HG03439 (cell line): Measurements from ENCODE around the gene IMPDH1.
A peak's percentile ranks its signal among the peaks of the same experiment; 100 is the strongest.

Source experiments
- ATAC-seq: cut with Tn5 transposase; IDR thresholded peaks from one replicate; pipeline ENCODE4 v1.9.1; 2021; ENCODE audit warnings: mild to moderate bottlenecking, moderate library complexity; ENCODE audit not compliant: unreplicated experiment

The IMPDH1 gene

DNA sequence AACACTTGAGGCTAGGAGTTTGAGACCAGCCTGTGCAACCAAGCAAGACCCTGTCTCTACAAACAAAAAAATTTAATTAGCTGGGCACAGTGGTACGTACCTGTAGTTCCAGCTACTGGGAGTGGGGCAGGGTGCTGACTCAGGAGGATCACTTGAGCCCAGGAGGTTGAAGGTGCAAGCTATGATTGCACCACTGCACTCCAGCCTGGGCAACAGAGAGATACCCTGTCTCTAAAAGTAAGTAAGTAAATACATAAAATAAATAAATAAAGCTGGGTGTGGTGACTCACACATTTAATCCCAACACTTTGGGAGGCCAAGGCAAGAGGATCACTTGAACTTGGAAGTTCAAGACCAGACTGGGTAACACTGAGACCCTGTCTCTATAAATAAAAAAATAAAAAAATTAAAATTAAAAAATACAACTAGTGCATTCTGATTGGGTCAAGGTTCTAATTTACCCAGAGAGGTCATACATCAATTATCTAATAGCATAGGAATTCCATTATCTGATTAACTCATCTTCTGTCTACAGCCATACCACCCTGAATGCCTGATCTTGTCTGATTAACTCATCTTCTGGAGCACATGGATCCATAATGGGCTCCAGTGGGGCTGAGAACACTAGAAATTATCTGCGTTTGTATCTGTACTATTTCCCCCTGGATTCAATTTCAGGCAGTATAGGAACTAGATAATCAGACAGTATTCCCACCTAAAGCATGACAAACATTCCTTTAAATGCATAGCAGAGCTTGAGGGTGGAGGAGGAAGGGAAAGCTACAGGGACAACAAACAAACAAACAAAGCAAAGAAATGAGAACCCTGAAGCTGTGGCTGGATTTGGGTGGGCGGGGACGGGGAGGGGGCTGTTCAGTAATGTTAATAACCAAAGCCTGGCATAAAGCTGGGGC is 24.9 kb upstream of the IMPDH1 start:
- no peak for ATAC-seq

DNA sequence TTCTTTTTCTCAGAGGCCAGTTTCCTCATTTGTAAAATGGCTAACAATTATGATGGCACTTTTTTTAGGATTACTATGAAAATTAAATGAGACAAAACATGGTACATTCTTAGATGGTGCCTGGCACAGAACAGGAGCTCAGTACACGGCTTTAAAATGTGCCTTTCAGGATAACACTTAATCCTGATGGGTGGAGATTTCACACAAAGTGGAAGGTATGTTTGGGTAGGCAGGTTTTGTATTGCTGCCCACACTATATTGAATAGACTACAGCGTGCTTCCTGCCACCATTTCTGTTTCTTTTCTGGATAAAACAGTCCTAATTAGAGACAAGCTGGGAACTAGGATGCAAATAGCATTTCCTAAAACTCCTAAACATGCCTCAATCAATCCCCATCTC is 22.0 kb upstream of the IMPDH1 start:
- no peak for ATAC-seq

DNA sequence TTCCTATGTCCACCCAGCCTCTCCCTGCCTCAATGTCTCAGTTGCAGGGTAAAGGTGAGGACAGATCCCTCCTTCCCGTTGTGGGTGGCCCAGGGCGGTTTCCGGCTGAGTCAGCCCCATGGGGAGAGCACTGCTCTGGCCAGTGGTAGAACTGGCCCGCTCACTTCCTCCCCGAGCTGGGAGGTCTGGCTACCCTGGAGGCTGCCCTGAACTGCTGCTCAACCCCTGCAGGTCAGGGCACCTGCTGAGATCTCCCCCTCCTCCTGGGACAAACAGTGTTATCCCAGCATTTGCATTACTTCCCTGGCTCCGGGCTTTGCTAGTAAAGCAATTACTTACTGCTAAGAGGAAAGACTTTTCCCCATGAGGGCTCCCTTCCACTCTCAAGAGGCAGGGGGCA is 21.4 kb upstream of the IMPDH1 start:
- no peak for ATAC-seq

DNA sequence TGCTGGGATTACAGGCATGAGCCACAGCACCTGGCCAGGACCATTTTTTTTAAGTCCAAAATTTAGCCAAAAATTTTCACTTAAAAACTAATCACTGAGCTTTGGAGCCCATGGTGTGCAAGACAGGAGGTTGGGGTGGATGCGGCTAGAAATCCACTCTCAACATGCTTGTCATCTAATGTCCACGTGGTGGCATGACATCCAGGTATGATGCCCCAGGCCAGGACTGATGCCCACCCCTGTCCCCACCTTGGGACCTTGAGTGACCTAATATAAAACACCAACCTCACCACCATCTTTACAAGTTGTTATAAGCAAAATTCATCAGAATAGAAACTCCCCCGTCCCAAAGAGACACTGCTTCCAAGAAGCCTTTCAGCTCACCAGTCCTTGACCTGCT is 20.4 kb upstream of the IMPDH1 start:
- no peak for ATAC-seq

DNA sequence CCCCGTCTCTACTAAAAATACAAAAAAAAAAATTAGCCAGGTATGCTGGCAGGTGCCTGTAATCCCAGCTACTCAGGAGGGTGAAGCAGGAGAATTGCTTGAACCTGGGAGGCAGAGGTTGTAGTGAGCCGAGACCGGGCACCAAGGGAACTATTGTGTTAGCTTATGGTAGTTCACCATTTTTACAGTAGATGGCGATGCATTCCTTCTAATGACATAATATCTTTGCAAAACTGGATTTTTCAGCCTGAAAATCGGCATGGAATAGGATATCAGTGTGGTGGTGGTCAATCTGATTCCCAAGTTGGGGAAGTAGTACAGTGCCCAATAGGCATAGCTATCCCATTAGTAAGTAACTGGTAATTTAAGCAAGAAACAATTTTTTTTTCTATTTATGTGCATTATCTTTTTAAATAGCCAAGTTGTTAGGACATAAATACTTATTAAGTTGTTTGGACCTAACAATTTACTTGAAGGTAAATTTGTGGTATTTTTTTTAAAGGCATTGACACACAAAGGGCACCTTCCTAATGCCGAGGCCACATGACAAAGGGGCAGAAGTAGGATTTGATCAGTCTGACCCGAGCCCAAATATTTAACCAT is 17.6 kb upstream of the IMPDH1 start:
- ATAC-seq, result no peak

DNA sequence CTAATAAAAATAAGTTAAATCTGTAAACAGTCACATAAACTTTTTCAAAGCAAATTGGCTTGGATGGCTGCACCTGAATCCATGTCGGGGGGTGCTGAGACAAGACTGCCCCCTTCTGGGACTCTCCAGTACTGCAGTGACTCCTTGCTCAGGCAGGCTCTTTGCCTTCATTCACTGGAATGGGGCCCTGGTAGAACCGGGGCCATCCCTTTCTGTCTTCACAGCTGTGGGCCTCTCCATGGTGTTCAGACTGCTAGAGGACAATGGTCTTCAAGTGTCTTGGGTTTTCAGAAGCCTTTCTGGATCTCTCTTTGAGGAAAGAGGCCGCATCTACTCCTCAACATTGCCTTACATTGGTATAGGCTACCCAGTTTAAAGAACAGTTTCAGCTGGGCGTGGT is 16.1 kb upstream of the IMPDH1 start:
- no peak for ATAC-seq

DNA sequence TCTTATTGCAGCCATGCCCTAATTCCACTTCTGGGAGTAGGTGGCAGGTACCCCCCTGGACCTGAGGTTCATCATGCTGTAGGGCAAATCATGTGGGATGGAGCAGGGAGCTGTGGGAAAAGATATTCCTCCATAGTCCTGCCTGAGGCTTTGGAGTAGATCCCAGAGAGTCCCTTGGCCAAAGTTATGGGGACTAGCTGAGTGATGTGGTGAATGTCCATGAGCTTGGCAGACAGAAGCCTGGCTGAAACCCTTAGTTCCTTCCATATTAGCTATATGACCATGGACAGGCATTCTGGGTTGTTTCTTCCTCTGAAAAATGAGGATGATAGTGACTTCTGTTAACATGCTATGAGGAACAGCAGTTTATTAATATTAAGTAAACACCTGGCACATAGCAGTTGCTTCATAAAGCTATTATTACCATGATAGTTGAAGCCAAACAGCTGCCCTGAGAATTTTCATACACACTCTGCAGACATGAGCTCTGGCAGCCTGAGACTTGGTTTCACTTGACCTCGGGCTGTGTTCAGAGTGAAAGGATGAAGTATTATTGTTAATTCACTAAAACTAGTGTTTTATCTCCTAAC is 15.0 kb upstream of the IMPDH1 start:
- ATAC-seq, result no peak

DNA sequence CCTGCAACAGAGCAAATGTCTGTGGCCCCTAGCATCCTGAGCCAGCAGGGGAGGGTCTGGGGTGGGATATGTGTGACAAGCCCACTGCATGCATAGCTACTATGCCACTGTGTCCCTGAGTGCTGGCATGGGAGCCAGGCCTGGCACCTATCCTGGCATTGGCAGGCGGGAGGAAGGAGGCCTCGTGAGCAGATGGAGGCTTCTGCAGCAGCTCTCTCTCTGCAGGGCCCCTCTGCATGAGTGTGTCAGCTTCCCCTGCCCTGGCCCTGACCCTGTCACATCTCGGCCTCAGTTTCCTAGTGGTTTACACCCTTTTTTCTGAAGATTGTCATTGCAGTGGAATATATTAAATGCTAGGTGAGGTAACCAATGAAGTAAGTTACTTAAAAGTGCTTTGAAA is 13.1 kb upstream of the IMPDH1 start:
- ATAC-seq, result no peak

DNA sequence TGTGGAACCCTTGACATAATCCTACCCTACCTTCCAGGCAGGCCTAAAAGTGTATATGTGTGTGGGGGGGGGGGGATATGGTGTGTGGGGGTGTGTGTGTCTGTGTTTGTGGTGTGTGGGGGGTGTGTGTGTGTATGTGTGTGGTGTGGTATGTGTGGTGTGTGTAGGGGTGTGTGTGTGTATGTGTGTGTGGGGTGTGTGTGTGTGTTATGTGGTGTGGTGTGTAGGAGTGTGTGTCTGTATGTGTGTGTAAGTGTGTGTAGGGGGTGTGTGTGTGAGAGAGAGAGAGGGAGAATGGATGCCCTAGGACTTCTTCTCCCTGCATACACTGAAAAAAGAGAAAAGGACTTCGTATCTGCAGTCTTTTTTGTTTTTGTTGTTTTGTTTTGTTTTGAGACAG is 12.3 kb upstream of the IMPDH1 start:
- no peak for ATAC-seq

DNA sequence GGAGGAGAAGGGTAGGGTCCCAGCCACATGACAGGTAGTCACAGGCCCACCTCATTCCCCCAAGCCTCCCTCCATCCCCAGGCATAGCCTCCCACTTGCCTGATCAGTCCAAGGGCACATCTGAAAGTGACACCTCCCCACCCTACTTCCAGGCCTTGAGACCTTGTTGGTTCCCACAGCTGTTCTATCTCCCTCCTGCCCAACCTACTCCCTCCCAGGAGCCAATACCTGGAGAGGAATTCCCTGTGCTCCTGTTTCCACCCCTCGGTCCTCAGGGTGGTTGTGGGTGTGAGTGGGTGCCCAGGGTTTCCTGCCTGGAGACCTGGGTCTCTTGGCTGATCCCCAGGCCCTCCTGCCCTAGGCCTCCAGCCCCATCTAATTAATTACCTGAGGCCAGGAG is 11.6 kb upstream of the IMPDH1 start:
- ATAC-seq, result no peak

DNA sequence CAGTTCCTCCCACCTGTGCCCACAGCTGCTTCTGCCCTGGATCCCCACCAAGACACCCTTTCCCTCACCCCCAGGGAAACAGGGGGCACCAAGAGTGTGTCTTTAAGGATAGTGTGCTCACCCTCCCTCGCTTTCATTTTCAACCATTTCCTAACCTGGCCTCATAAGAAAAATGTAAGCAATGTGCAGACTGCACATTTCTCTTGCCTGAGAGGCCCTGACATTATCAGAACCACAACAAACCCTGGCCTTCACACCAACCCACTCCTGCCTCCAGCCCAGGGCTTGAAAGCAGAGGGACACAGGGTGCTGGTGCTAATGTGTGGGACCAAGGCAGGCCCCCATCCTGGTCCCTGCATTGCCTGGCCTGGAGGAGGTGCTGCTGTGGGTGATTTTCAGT is 11.0 kb upstream of the IMPDH1 start:
- no peak for ATAC-seq

DNA sequence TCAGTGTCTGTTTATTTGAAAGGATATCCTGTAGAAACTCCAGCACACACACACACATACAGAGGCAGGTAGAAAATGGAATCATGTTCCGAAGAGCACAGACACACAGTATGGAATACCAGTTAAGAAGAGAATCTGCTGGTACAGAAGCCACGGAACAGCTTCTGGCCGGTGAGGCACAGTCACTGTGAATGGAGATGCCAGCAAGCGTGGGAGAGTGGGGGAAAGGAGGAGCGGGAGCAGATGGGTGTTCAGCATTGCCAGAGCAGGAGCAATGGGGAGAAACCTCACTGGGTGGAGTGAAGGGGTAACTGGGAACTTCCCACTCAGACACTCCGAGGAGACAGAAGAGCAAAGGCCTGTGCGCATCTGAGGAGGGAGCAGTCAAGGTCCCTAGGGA is 9.5 kb upstream of the IMPDH1 start:
- ATAC-seq, result no peak

DNA sequence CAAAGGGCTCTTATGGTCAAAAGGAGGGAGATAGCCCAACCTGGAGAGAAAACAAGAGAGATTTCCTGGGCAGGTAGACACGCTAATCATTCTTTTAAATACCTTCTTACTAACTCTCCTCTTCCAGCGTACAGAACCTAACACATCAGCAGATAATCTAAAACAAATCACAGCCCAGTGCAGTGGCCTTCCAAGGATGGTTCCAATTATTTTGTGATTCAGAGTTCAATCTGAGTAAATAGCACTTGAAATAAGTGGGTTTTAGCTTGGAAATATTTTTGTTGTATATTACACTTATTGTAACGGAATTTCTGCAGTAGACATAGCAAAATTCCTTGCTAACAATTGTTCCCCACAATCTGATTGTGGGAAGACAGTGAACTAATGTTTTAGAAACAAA is 7.3 kb upstream of the IMPDH1 start:
- no peak for ATAC-seq

DNA sequence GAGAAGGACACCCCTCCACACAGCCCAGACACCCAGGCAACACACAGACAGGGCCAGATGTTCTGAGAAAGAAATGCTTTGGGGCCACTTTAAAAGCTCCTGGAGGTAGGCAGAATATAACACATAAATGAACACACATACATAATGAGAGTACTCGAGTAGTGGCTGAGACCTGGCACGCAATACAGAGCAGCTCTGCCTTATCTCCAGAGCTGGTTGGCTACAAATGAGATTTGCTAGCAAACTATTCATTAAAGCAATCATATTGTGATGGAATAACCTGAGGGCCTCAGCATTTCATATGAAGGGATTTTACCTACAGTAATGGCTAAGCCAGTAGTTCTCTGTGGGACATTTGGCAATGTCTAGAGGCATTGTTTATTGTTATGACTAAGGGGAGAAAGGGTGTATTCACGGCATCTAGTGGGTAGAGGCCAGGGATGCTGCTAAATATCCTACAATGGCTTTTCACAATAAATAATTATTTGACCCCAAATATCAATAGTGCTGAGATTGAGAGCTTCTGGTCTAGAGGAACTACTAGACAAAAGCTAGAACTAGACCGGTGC is 5.5 kb upstream of the IMPDH1 start:
- ATAC-seq, result no peak

DNA sequence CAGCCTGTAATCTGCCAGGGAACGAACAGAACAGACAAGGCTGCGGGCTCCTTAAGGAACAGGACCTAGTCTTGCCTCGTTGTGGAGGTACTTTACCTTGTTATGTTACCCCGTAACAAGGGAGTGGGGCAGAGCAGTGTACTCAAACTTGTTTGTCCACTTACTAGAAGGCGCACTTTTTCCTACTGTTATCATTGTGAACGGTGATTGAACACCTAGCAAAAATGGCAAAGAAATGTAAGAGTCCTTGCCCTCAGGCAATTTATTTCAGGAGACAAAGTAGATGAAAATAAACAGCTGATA is 620 bp upstream of the IMPDH1 start:
- ATAC-seq, result peak; percentile 1

DNA sequence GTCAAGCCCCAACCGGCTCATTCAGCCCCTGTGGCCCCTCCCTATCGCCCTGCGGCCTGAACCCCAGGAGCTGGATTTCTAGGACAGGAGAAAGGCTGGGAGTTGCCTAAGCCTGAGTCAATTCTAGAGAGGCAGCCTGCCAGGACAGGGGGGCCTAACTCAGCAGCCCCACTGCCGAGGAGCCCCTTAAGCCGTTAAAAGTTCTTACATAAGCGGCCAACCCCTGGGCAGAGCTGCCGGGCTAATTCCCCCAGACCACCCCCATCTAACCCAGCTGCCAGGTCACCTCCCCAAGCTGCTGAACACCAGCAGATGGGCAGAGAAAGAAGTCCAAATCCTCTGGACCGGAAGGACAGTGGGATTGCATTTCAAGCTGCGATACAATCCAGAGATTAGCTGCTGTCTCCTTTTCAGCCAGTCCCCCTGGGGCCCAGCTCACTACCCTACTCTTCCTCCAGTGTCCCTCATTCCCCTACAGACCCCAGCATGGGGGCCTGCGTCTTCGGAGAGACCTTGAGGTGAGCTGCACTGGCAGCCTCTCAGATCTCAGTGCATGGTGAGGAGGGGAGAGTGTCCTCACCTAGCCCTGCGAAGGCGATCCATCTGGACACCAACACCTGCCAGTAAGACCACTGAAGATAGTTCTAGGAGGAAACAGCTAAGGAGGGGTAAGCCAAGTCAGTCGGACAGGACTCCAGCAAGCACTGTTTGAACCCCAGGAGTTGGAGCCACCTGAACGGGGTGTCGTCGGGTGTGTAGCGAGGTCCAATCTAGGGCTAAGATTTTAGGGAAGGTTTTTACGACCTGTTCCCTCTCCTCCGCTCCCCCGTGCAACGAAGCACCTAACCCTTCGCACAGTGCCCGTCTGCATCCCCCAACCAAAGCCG is 830 bp downstream of the IMPDH1 start:
- peak; percentile 0 for ATAC-seq

DNA sequence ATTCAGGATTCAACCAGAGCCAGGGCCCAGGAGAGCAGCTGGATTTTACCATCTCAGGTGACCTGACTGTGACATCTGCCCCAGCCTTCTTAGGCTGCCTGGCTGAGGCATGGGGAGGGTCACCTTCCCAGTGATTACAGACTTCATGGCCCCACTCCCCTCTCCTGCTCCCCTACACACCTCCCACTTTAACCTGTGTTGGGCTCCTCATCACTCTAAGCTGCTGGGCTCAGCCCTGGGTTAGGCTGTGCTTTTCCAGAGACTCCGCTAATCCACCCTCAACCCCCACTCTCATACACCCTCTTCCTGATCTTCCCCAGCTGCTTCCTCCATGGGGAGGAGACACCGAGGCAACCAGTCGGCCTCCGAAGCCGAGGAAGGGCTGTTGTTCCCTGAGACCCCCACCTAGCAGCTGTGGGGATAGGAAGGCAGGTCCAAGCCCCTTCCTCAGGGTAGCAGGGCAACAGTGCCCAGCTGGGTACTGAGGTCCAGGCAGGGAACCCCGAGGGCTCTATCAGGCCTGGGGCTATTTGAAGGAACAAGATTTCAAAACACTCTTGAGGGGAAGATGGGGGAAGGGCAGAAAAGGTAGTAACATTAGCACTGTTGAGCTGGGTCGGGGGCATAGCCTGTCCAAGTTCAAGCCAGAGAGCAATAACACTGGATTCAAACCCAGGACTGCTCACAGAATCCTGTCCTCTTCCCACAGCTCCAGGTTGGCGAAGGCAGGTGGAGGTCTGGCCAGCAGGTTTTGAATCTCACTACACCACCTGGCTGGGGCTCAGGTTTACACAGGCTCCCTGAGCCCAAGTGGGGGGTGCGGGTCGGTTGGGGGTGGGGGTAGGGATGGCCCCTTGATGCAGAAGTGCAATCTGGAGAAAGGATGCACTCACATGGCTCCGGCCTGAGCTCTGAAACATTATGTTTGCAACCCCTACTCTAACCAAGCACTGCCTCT is 1.8 kb downstream of the IMPDH1 start:
- ATAC-seq, result no peak

DNA sequence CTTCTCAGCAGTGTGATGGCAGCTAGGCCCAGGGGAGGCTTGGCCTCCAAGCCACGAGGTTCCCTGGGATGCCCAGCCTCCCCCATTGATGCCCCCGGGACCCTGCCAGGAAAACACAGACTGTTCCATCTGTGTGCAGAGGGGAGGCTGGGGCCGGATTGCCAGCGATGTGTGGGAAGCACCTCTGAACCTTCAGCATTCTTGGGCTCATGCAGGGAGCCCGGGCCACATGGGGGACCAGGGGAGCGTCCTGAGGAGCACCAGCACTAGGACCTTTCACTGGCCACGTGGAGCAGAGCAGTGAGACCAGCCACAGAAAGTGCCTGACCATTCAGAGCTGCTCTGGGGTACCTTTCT is 2.6 kb downstream of the IMPDH1 start:
- ATAC-seq, result no peak

DNA sequence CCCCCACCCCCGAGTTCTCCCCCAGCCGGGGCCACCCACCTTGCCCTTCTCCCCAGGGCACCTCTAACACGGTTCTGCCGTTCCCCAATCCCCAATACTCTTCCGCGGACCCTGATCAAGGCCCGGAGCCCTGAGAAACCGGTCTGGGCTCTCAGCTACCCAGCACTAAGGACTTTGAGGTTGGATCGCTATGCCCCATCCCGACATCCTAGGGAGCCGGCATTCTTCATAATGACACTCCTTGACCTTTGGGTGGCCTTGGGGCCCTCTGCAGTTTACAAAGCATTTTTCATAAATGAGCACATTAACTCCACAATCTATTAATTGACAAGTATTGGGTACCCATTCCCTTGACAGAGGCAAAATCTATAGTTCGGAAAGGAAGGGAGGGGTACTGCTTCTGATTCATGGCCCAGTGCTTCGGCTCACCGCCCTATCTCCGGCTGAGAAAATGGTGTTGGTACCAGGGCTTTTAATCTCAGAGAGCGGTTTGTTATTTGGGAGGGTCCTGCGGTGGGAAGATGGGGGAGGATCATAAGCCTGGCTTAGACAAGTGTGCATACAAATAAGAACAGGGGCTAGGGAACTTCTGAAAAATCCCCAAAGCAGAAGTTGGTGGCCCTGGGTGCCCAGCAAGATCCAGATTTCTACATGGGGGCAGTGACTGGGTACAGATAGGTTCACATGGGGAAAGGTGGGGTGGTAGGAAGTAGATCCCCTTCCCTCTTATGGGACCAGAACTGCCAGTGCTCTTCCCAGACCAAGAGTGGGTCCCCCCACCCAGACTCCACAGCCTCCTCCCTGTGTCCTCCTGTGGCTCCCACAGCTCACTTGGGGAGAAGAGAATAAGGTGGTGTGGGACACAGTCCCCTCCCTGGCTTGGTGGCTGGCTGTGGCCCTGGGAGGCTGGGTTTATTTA is 3.2 kb downstream of the IMPDH1 start:
- ATAC-seq, result no peak
